Activated T-cell treated with anti-CD3 and anti-CD28 coated beads for 48 hours (primary cell): Measurements from ENCODE around the gene ANKS1B.
"Not testable (repeated sequence)": the region's sequence is repeated elsewhere in the genome, so short reads cannot be mapped to it uniquely, and the experiment has no call there.

ENCODE experiments used
- DNase-seq: peaks from one replicate; pipeline ENCODE4 v3.0.0-alpha.2; 2020; ENCODE audit warnings: low read depth

Gene ANKS1B

DNA sequence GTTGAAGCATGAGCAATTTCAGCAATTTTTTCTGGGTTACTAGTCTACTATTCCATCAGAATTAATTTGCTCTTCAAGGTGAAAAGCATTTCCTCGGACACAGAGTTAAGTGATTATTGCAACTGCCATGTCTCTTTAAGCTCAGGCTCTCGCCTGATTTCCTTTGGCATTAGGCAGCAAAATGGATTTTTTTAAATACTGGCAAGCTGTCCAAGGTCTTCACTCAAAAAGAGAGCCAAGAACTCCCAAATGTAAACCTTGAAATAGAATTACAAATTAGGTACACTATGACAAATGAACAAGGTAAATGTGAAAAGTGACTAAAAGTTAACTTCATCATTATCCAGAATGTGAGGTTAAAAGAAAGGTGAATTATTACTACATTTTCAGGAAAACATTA, 225.3 kb downstream of the ANKS1B start:
- no peak for DNase-seq

DNA sequence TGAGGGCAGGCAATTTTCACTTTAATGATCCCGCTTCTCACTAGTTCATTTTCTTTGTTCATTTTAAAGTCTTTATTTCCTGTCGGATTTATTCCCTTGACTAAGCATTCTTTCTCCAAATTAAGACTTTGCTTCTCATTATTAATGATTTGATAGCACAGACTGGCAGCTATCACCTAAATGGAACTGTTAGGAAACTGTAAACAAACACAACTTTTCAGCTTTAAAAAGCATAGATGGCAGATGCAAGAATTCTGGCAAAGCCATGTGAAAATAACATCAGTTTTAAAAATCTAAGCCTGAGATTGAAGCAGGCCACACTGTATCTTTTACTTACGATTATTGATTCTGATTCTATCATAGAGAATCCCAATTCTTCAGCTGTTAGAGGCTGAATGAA, 225.7 kb downstream of the ANKS1B start:
- DNase-seq, result no peak

DNA sequence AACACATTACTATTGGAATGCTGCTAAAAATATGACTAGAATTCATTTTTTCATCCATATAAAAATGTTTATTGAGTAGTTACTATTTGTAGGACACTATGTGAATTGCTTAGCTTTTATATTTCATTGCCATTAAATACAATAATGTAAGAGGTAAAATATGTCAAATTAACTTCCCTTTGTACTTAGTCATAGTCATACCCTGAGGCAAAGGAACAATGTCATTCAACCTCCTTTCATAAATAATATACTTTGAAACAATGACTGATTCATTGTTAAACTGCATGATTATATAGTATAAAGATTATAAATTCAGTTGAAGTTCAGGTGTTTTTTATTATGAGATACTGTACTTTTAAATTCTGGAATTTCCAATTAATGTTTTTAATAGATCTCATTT, 232.0 kb downstream of the ANKS1B start:
- no peak for DNase-seq

DNA sequence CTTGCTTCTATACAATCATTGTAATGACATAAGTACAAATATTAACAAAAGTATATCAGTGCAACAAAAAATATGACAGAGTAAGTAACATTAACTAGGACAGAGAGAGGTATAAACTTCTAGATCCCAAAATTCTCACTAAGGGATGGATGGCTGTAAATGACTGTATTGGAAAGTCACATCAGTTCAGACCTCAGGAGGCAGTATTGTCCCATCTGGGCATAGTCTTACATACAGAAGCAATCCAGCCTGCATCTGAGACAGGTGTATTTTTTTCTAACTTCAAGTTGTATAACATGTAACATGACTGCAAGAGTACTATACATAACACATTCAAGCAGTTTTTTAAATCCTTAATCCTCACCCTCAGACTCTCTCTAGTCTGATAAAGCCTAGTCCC, 238.2 kb downstream of the ANKS1B start:
- no peak for DNase-seq

DNA sequence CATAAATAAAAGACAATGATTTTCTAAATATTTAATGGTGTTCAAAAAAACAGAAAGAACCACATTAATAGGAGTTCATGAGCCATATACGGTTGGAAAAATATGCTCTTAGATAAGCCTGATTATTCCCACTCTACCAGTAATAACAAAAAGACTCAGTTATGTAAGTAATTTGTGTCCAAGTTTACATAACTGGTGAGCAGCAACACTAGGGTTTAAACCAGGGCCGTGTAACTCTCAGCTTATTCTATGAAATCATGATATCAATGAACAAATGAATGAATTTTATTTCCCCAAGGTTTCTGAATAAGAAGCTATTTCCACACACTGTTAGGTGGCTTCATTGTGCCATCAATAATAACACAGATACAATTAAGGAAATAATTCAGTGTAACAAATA, 238.8 kb downstream of the ANKS1B start:
- no peak for DNase-seq

DNA sequence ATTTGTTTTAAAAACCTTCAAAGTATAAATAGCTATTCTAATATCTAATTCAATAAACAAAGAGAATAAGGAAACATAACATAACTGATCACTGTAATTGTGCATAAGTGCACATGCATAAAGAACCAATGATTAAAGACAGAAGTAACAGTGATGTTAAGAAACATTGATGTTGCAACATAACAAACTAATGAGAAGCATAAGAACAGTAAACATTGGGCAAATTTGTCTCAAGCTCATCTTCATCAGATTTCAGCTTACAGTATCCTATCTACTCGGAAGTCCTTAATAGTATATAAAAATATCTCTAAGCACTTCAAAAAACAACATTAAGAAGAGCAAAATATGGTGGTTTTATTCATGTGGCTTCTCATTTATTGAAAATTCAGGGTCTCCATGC, 239.6 kb downstream of the ANKS1B start:
- DNase-seq, result no peak

DNA sequence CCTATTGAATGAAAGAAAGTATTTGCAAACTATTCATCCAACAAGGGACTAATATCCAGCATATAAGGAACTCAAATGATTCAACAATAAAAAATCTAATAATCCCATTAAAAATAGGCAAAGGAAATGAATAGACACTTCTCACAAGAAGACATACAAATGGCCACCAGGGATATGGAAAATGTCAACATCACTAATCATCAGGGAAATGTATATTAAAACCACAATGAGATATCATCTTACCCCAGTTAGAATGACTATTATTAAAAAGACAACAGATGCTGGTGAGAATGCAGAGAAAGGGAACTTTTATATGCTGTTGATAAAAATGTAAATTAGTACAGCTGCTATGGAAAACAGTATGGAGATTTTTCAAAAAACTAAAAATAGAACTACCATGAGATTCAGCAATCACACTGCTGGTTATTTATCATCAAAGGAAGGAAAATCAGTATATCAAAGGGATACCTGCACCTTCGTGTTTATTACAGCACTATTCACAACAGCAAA, 247.9 kb downstream of the ANKS1B start:
- DNase-seq, result no peak

DNA sequence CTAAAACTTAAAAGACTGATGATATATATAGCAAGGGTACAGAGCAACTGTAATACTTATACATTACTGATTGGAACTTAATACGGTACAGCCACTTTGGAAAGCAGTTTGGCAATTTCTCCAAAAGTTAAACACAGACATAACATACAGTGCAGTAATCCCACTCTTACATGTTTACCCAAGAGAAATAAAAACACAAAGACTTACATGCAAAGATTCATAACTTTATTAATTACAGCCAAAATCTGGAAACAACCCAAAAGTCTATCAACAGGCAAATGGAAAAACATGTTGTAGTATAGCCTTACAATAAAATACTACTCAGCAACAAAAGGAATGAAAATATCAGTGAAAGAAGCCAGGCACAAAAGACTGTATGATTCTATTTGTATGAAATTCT, 252.6 kb downstream of the ANKS1B start:
- no peak for DNase-seq

DNA sequence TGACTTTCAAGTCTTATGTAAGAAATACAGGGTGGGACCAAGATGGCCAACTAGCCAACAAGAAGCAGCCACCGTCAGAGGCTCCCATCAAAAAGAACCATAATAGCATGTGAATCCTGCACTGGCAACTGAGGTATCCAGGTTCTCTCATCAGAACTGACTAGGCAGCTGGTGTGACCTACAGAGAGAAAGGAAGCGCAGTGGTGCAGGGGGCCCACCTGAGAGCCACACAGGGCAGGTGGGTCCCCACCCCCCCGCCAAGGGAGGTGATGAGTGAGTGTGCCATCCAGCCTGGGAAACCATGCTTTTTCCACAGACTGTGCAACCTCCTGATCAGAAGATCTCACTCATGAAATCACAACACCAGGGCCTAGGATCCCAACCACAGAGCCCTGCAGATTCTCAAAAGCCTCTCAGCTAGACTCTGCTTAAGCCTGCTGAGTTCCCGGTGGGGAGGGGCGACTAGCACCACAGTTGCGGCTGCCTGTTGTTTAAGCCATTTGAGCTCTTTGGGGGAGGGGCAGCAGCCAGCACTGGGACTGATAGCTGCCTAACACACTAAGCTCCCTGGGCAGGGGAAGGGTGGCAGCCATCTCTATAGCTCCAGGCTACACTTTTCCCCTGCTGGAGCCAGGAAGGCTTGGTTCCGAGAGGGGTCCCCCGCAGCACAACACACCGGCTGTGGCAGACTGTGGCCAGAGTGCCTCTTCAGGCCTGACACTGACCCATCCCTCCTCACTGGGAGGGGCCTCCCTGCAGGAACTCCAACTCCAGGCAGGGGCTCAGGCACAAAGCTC, 261.8 kb downstream of the ANKS1B start:
- no peak for DNase-seq

DNA sequence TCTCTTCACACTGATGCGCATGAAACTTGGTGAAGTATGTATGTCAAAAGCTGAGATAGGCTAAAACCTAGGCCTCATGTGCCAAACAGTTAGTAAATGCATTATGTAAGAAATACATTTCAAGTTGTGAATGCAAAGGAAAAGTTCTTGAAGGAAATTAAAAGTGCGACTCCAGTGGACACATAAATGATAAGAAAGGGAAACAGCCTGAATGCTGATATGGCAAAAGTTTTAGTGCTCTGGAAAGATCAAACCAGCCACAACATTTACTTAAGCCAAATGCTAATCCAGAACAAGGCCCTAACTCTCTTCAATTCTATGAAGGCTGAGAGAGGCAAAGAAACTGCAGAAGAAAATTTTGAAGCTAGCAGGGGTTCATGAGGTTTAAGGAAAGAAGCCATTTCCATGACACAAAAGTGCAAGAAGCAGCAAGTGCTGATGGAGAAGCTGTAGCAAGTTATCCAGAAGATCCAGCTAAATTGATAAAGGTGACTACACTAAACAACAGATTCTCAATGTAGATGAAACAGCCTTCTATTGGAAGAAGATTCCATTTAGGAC, 262.9 kb downstream of the ANKS1B start:
- no peak for DNase-seq

DNA sequence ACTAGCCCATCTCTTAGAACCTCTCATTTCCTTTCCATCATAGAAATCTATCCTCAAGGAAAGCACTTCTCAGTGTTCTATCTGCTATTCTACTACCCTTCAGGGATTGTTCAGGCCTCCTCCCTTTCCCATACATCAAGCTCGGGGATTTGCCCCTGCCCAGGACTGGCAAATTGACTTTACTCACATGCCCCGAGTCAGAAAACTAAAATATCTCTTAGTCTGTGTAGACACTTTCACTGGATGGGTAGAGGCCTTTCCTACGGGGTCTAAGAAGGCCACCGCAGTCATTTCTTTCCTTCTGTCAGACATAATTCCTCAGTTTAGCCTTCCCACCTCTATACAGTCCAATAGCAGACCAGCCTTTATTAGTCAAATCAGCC, 264.7 kb downstream of the ANKS1B start:
- DNase-seq, result not testable (repeated sequence)

DNA sequence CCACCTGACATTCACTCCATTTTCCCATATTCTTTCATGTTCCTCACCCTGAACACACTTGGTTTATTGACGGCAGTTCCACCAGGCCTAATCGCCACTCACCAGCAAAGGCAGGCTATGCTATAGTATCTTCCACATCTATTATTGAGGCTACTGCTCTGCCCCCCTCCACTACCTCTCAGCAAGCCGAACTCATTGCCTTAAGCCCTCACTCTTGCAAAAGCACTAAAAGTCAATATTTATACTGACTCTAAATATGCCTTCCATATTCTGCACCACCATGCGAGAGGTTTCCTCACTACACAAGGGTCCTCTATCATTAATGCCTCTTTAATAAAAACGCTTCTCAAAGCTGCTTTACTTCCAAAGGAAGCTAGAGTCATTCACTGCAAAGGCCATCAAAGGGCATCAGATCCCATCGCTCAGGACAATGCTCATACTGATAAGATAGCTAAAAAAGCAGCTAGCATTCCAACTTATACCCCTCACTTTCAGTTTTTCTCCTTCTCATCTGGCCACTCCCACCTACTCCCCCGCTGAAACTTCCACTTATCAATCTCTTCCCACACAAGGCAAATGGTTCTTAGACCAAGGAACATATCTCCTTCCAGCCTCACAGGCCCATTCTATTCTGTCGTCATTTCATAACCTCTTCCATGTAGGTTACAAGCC, 265.2 kb downstream of the ANKS1B start:
- not testable (repeated sequence) for DNase-seq

DNA sequence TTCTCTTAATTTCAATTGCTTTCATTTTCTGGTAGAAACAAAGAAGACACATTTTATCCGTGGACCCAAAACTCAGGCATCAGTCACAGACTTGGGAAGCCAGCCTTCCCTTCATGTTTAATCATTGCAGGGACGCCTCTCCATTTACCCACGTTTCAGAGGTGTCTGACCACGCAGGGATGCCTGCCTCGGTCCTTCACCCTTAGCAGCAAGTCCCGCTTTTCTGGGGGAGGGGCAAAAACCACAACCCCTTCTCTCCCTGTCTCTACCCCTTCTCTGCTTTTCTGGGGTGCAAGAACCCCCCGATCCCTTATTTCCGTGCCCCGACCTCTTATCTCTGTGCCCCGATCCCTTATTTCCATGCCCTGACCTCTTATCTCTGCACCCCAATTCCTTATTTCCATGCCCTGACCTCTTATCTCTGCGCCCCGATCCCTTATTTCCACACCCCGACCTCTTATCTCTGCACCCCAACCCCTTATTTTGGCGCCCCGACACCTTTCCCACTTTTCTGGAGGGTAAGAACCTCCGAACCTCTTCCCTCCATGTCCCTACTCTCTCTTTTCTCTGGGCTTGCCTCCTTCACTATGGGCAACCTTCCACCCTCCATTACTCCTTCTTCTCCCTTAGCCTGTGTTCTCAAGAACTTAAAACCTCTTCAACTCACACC, 268.8 kb downstream of the ANKS1B start:
- not testable (repeated sequence) for DNase-seq

DNA sequence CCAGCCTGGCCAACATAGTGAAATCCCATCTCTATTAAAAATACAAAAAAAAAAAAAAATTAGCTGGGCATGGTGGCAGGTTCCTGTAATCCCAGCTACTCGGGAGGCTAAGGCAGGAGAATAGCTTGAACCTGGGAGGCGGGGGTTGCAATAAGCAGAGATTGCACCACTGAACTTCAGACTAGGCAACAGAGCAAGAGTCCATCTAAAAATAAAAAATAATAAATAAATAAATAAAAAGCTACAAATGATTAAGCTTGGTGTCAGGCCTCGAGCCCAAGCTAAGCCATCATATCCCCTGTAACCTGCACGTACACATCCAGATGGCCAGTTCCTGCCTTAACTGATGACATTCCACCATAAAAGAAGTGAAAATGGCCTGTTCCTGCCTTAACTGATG, 269.8 kb downstream of the ANKS1B start:
- DNase-seq, result not testable (repeated sequence)

DNA sequence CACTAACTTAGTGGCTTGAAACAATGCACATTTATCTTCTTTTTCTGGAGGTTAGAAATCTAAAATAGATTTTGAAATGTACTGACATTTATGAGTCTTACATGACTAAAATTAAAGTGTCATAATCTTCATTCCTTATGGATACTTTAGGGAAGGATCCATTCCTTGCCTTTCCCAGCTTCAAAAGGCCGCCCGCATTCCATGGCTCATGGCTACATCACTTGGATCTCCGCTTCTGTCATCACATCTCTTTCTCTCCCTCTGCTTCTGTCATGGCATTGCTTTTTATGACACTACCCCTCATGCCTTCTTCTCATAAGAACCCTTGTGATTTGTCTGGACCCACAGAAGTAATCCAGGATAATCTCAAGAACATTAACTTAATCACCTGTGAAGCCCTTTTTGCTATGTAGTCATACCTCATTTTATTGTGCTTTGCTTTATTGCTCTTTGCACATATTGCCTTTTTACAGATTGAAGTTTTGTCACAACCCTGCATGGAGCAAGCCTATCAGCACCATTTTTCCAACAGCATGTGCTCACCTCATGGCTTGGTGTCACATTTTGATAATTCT, 270.7 kb downstream of the ANKS1B start:
- DNase-seq, result no peak

DNA sequence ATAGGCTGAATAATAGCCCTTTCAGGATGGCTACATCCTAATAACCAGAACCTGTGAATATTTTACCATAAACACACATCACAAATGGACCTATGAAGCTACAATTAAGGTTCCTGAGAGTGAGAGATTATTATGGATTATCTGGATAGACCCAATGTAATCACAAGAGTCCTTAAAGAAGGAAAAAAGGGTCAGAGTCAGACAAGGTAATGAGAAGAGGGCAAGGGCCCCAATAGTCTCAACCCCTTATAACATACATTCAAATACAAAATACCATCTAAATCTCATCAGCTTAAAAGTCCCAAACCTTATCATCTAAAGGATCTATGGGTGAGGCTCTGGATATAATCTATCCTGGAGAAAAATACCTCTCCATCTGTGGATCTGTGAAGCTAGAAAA, 272.5 kb downstream of the ANKS1B start:
- DNase-seq, result no peak

DNA sequence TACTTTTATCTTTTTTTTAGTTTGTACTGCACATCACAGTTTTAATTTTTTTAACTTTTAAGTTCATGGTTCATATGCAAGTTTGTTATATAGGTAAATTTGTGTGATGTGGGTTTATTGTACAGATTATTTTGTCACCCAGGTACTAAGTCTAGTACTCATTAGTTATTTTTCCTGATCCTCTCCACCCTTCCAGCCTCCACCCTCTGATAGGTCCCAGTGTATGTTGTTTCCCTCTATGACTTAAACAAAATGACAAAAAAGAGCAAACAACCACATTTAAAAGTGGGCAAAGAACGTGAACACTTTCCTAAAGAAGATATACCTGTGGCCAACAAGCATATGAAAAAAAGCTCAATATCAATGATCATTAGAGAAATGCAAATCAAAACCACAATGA, 273.5 kb downstream of the ANKS1B start:
- no peak for DNase-seq

DNA sequence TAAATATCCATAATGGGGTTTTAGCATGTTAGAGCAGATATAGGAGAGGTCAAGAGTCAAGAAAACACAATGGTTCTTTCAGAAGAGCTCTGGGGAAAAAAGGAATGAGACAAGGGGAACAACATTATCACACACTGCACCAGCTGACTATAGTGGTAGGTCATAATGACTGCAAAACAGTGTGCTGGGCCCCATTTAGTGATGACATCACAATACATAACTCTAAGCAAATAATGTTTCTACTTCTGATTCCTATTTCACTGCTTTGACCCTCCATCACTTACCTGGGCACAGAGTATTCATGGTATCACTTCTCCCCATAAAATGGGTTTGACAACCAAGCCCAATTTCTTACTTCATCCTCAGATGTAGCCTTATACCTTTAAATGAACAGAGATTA, 275.1 kb downstream of the ANKS1B start:
- no peak for DNase-seq

DNA sequence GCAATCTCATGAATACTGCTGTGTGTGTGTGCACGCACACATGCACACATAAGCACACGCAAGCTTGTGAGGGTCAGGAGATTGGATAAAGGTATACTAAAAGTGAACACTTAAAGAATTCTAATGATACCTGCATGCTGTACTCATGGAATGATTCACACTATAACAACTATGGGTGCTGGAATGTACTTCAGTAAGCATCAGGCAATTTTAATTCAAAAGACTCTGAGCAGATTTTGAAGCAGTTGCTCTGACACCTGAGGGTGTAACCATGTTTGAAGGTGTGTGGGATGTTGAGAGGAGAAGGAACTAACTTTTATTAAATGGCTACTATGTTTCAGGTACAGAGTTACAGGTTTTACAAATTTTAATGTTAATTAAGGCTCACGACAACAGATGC, 275.6 kb downstream of the ANKS1B start:
- DNase-seq, result no peak

DNA sequence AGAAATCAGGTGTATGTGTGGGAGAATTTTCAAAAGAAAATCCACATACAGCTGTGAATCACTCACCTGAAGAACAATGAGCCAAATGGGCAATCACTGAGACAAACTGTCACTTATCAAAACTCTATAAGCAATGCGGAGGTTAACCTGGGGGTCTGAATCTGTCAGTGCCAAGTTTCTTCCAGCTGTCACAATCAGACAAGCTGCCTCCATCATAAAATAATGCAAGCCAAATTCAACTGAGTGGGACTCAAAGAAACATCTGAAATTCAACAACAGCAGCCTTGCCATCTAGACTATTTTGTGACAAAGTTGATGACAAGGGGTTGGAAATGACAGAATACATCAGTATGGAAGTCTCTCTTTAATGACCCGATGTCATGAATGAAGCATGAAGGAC, 276.9 kb downstream of the ANKS1B start:
- no peak for DNase-seq

DNA sequence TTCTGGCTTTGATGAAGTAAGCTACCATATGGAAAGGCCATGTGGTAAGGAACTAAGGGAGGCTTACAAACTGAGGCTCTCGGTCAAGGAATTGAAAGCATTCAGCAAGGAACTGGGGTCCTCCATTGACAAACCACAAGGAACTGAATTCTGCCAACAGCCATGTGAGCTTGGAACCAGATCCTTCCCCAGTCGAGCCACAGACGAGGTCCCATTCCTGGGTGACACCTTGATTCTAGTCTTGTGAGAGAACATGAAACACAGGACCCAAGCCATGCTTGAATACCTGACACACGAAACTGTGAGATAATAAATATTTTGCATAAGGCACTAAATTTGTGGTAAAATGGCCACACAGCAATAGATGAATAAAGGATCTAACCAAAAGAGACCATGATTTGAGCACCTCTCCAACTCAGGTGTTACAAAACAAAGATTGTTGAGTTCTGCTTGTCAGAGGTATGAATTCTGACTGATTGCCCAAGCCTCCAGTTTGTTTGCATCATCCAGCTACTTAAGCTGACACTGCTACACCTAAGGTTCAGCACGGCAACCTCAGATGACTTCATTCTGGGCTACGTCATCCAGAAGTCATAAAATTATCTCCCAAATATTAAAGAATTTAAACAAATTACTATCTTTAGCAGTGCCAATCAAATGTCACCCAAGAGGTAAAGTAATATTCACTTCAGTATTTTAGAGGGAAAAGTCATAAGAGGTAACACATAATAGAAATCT, 277.8 kb downstream of the ANKS1B start:
- no peak for DNase-seq

DNA sequence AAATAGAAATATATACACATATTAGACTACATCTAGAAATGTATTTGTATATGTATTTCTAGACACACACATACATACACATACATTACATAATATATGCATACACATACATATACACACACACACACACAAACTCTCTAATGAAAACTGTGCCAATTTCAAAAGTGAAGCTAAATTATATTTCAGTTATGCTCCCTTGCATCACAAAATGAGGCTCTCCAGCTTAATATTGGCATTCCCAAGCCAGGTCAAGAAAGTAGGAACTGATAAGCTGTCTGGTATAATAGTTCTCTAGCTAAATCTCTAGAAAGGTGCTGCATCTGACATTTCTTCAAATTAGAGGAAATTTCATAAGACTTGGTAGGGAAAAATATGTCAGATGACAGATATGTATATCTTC, 280.3 kb downstream of the ANKS1B start:
- DNase-seq, result no peak
